ENCODE results near the gene PEX6. TPM values are rescaled to one million over a fixed set of nuclear protein-coding genes. Genes with fewer than 3 reads are reported as not detected.

PEX6 gene
- total RNA-seq, 6 experiments from 2014 or later: 20.3 to 31.7 (median 22.4) TPM

DNA sequence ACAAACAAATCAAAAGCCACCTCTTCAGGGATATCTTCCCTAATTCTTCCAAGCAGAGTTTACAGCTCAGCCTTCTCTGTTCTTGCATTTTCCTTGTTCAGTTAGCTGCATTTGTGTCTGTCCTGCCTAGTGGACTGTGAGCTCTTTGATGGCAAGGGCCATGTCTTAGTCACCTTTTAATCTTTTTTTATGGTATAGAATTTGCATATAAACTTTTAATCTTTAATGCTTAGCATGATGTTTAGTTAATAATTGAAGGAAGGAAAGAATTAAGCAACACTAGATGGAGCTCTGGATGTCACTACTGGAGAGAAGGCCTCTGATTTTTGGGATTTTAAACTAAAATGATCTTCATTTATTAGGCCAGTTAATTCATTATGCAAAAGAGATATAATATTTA is 17.5 kb upstream of the PEX6 start:
- Mint-ChIP-seq H3K27ac (peak overlapping the region; percentile 58), H3K36me3 (ENCODE audit: low read depth) (peaks cover 5% of the 10 kb centered on the region; the same call in 1 of the 2 replicates), H3K4me3 (no peak overlapping the region), H3K9me3 (no peaks in the 10 kb centered on the region), H3K4me1 (ENCODE audit: low read depth) (peaks cover 7% of the 10 kb centered on the region), H3K27me3 (ENCODE audit: insufficient read depth) (no peaks in the 10 kb centered on the region)
- TF ChIP-seq, protein P1, sequence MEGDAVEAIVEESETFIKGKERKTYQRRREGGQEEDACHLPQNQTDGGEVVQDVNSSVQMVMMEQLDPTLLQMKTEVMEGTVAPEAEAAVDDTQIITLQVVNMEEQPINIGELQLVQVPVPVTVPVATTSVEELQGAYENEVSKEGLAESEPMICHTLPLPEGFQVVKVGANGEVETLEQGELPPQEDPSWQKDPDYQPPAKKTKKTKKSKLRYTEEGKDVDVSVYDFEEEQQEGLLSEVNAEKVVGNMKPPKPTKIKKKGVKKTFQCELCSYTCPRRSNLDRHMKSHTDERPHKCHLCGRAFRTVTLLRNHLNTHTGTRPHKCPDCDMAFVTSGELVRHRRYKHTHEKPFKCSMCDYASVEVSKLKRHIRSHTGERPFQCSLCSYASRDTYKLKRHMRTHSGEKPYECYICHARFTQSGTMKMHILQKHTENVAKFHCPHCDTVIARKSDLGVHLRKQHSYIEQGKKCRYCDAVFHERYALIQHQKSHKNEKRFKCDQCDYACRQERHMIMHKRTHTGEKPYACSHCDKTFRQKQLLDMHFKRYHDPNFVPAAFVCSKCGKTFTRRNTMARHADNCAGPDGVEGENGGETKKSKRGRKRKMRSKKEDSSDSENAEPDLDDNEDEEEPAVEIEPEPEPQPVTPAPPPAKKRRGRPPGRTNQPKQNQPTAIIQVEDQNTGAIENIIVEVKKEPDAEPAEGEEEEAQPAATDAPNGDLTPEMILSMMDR (IDR thresholded peaks at IDR 0.05): no peak
- DNase-seq: no peak

DNA sequence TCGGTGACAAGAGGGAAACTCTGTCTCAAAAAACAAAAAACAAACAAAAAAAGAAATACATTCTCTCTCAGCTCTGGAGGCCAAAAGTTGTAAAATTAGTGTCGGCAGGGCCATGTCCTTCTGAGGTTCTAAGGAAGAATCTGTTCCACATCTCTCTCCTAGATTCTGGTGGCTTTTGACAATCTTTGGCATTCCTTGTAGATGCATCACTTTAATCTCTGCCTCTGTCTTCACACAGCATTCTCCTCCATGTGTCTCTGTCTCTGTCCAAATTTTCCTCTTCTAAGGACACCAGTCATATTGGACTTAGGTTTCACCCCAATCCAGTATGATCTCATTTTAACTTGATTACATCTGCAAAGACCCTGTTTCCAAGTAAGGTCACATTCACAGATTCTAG is 14.5 kb upstream of the PEX6 start:
- no peaks in the 10 kb centered on the region for H3K27me3 Mint-ChIP-seq (ENCODE audit: insufficient read depth)
- H3K36me3 Mint-ChIP-seq (ENCODE audit: low read depth): peaks cover 14% of the 10 kb centered on the region
- peak overlapping the region; percentile 40; the same call in 1 of the 2 replicates for H3K27ac Mint-ChIP-seq
- no peak overlapping the region; the same call in 1 of the 2 replicates for H3K4me3 Mint-ChIP-seq
- H3K4me1 Mint-ChIP-seq (ENCODE audit: low read depth): peaks cover 11% of the 10 kb centered on the region
- TF ChIP-seq, protein P1 (IDR thresholded peaks at IDR 0.05): no peak
- no peak for DNase-seq
- H3K9me3 Mint-ChIP-seq: no peaks in the 10 kb centered on the region

DNA sequence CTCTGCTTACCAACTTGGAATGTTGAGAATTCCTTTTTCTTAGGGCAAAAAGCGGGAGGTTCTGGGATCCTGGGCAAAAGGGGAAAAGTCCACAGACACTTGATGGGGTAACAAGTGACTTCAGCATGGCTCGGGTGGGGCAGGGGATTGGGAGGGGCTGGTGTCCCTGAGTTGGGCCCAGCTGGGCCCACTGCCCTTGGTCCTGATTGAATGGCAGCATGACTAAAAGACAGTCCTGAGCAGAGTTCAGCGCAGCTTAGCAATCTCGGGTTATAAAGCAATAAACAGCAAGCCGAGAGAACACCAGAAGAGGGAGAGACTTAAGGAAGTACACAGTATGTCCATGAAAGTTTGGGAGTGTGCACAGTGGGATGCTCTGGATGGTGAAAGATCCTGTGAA is 10.9 kb upstream of the PEX6 start:
- TF ChIP-seq, protein P1 (IDR thresholded peaks at IDR 0.05): no peak
- Mint-ChIP-seq H3K27ac (no peak overlapping the region), H3K27me3 (ENCODE audit: insufficient read depth) (peaks cover 2% of the 10 kb centered on the region; the same call in 1 of the 2 replicates), H3K4me3 (no peak overlapping the region), H3K4me1 (ENCODE audit: low read depth) (peaks cover 43% of the 10 kb centered on the region), H3K9me3 (no peaks in the 10 kb centered on the region), H3K36me3 (ENCODE audit: low read depth) (peaks cover 33% of the 10 kb centered on the region)
- DNase-seq: no peak

DNA sequence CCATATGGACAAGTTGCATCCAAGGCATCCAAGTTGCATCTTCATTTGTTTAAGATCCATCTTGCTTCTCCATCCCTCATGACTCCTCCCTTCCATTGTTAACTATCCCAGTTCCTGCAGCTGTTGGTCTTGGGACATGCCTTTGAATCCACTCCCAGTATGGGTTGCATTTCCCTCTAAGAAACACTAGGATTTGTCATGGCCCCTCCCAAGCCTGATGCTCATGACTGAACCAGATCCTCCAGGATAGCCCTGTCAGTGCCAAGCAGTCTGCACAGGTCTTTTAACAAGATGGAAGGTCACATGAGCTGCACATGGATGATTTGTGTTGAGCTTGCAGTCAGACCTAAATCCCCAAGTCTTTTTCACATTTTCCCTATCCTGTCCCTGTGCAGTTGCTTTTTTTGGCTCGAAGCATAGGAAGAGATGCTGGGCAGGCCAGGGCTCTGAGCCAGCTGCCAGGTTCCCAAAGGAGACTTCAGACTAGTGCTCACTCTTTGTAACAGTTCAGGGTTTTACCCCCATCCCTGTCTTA is 9.6 kb upstream of the PEX6 start:
- H3K4me3 Mint-ChIP-seq: no peak overlapping the region
- TF ChIP-seq, protein P1 (IDR thresholded peaks at IDR 0.05): no peak
- H3K27ac Mint-ChIP-seq: peak overlapping the region; percentile 19; the same call in 1 of the 2 replicates
- H3K27me3 Mint-ChIP-seq (ENCODE audit: insufficient read depth): peaks cover 2% of the 10 kb centered on the region; the same call in 1 of the 2 replicates
- peak; percentile 36 for DNase-seq
- H3K4me1 Mint-ChIP-seq (ENCODE audit: low read depth): peaks cover 46% of the 10 kb centered on the region
- H3K36me3 Mint-ChIP-seq (ENCODE audit: low read depth): peaks cover 31% of the 10 kb centered on the region
- no peaks in the 10 kb centered on the region for H3K9me3 Mint-ChIP-seq

DNA sequence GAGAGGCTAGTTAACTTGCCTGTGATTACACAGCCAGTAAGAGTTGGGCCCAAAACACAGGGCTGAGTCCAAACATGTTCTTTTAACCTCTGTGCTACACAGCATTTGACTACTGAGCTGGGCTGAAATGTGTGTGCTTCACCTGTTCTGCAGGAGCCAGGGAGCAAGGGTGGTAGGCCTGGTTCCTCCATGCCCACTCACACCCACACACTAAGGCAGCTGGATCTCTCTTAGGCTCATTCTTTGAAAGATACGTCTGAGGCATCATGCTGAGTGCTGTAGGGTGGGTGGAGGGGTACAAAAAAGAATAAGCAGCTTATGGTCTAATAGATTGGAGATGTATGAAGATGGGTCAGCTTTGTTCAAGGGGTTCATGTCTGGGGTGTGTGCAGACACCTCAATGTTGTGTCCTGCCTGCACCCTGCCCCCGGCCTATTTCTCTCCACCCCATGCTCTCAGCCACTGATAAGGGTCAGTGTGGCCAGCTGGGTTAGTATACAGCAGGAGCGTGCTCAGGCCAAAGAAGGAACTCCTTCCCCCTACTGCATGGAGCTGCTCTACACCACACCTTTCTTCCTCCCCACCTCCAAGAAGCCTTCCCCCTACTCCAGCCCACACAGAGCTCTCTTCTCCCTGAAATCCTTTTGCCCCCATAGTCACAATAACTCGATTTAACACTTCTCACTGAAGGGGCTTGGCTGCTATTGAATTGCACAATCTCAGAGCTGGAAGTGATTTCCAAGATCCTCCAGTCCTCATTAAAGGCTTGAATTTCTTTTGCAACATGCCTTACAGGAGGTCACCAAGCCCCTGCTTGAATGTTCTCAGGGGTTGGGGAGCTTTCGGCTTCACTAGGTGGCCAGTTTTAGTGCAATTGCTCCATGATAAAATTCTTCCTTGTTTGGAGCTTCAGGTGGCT is 8.8 kb upstream of the PEX6 start:
- peaks cover 2% of the 10 kb centered on the region; the same call in 1 of the 2 replicates for H3K27me3 Mint-ChIP-seq (ENCODE audit: insufficient read depth)
- TF ChIP-seq, protein P1 (IDR thresholded peaks at IDR 0.05): no peak
- H3K27ac Mint-ChIP-seq: peak overlapping the region; percentile 19; the same call in 1 of the 2 replicates
- peaks cover 43% of the 10 kb centered on the region for H3K4me1 Mint-ChIP-seq (ENCODE audit: low read depth)
- no peaks in the 10 kb centered on the region for H3K9me3 Mint-ChIP-seq
- H3K4me3 Mint-ChIP-seq: no peak overlapping the region
- peaks cover 28% of the 10 kb centered on the region for H3K36me3 Mint-ChIP-seq (ENCODE audit: low read depth)
- DNase-seq: no peak
